ENCODE results near the gene PROKR1. TPM values are rescaled to one million over a fixed set of nuclear protein-coding genes. Genes with fewer than 3 reads are reported as not detected.
"Not testable (repeated sequence)": the region's sequence is repeated elsewhere in the genome, so short reads cannot be mapped to it uniquely, and the experiment has no call there.

The PROKR1 gene
- total RNA-seq, 2 donors from 2014 or later: not detected

- Histone ChIP-seq H3K27me3 (no peaks in the 10 kb centered on the region), H3K4me1 (no peaks in the 10 kb centered on the region), H3K27ac (no peak overlapping the region), H3K36me3 (no peaks in the 10 kb centered on the region), H3K4me3 (no peak overlapping the region), H3K9me3 (peaks cover 0 to 14% of the 10 kb centered on the region in 2 donors)
- DNase-seq (ENCODE audit: low spot score): no peak
- no peak for TF ChIP-seq CTCF (IDR thresholded peaks at IDR 0.05)
Measured at GRCh38 chr2:68673631-68674030, 30.3 kb downstream of the PROKR1 start.

GRCh38 chr2:68675470-68675869 lies 32.1 kb downstream of the PROKR1 start:
- no peaks in the 10 kb centered on the region for H3K27me3 ChIP-seq
- peaks cover 0 to 14% of the 10 kb centered on the region in 2 donors for H3K9me3 ChIP-seq
- no peak overlapping the region for H3K27ac ChIP-seq
- no peak for DNase-seq (ENCODE audit: low spot score)
- no peak overlapping the region for H3K4me3 ChIP-seq
- no peaks in the 10 kb centered on the region for H3K4me1 ChIP-seq
- TF ChIP-seq CTCF (IDR thresholded peaks at IDR 0.05): no peak
- no peaks in the 10 kb centered on the region for H3K36me3 ChIP-seq

GRCh38 chr2:68677837-68678236 lies 34.5 kb downstream of the PROKR1 start:
- not testable (repeated sequence) for H3K27ac ChIP-seq, H3K4me1 ChIP-seq

GRCh38 chr2:68679166-68679916 lies 36.0 kb downstream of the PROKR1 start:
- not testable (repeated sequence) for H3K27ac ChIP-seq; H3K36me3 ChIP-seq; H3K4me1 ChIP-seq; H3K27me3 ChIP-seq; DNase-seq (ENCODE audit: low spot score)
- Histone ChIP-seq H3K4me3 (peak overlapping the region; percentile 25 to 36), H3K9me3 (peaks cover 0 to 14% of the 10 kb centered on the region in 2 donors)

More at GRCh38 chr2:68677837-68678236, 34.5 kb downstream of the PROKR1 start:
- peaks cover 0 to 14% of the 10 kb centered on the region in 2 donors for H3K9me3 ChIP-seq
- H3K4me3 ChIP-seq; DNase-seq (ENCODE audit: low spot score); H3K27me3 ChIP-seq; H3K36me3 ChIP-seq: not testable (repeated sequence)

- not testable (repeated sequence) for H3K36me3 ChIP-seq; H3K4me1 ChIP-seq; DNase-seq (ENCODE audit: low spot score); H3K27ac ChIP-seq; H3K27me3 ChIP-seq
- Histone ChIP-seq H3K4me3 (peak overlapping the region; percentile 25 to 36), H3K9me3 (peaks cover 0 to 13% of the 10 kb centered on the region in 2 donors)
Measured at GRCh38 chr2:68679917-68680267, 36.5 kb downstream of the PROKR1 start.

- Histone ChIP-seq H3K4me1 (no peaks in the 10 kb centered on the region), H3K27ac (no peak overlapping the region), H3K27me3 (no peaks in the 10 kb centered on the region), H3K4me3 (no peak overlapping the region), H3K9me3 (no peaks in the 10 kb centered on the region), H3K36me3 (no peaks in the 10 kb centered on the region)
- TF ChIP-seq CTCF (IDR thresholded peaks at IDR 0.05): no peak
- no peak for DNase-seq (ENCODE audit: low spot score)
Measured at GRCh38 chr2:68684197-68684596, 40.8 kb downstream of the PROKR1 start.

GRCh38 chr2:68686178-68686577 lies 42.8 kb downstream of the PROKR1 start:
- Histone ChIP-seq H3K4me1 (no peaks in the 10 kb centered on the region), H3K4me3 (no peak overlapping the region), H3K9me3 (no peaks in the 10 kb centered on the region), H3K27me3 (no peaks in the 10 kb centered on the region), H3K27ac (no peak overlapping the region), H3K36me3 (no peaks in the 10 kb centered on the region)
- TF ChIP-seq CTCF (IDR thresholded peaks at IDR 0.05): no peak
- no peak for DNase-seq (ENCODE audit: low spot score)

All from right atrium auricular region (tissue), 2 donors.